Suprapubic skin (tissue), 4 donors: ENCODE data around the gene KRTAP29-1. TPM values are rescaled to one million over a fixed set of nuclear protein-coding genes. Genes with fewer than 3 reads are reported as not detected.

ENCODE experiments used
- DNase-seq, 2 donors: peaks; one replicate each; pipeline ENCODE4 v3.0.0-alpha.2; 2019; ENCODE audit warnings: low spot score in 2 of 2
- H3K27ac ChIP-seq: fragments of 200-600 bp; sonication (generic); one replicate; pipeline ENCODE4 v1.5.1; 2019
- H3K27me3 ChIP-seq: fragments of 200-600 bp; sonication (generic); one replicate; pipeline ENCODE4 v1.5.1; 2019
- H3K36me3 ChIP-seq: fragments of 200-600 bp; sonication (generic); one replicate; pipeline ENCODE4 v1.5.1; 2019
- H3K4me1 ChIP-seq: fragments of 200-600 bp; sonication (generic); one replicate; pipeline ENCODE4 v1.5.1; 2019
- H3K4me3 ChIP-seq: fragments of 200-600 bp; sonication (generic); one replicate; pipeline ENCODE4 v1.5.1; 2019; ENCODE audit warnings: mild to moderate bottlenecking
- H3K9me3 ChIP-seq: fragments of 200-600 bp; sonication (generic); one replicate; pipeline ENCODE4 v1.5.1; 2019
- CTCF ChIP-seq, 2 donors: fragments of 200-600 bp in 1 of 2; fragments of 450-650 bp in 1 of 2; sonication (generic) in 1 of 2; IDR thresholded peaks; one replicate each; pipeline ENCODE4 v1.5.1; 2016 to 2019; ENCODE audit warnings: antibody characterized with exemption in 2 of 2, mild to moderate bottlenecking in 1 of 2, moderate library complexity in 1 of 2
- EP300 ChIP-seq: sonication (generic); formaldehyde crosslinking; IDR thresholded peaks from one replicate; pipeline ENCODE4 v1.6.1; 2017; ENCODE audit warnings: antibody characterized with exemption
- POLR2A ChIP-seq, 2 donors: fragments of 450-650 bp; IDR thresholded peaks; one replicate each; pipeline ENCODE4 v1.6.1; 2017; ENCODE audit warnings: antibody characterized with exemption in 2 of 2, mild to moderate bottlenecking in 2 of 2, moderate library complexity in 2 of 2
- POLR2AphosphoS5 ChIP-seq, 3 donors: sonication (generic); formaldehyde crosslinking; IDR thresholded peaks; one replicate each; pipeline ENCODE4 v1.6.1; 2017; ENCODE audit warnings: antibody characterized with exemption in 3 of 3
- WGBS: methylation state at CpG from one replicate; pipeline ENCODE4 v1.1.5; 2018; 5-methylcytosine and 5-hydroxymethylcytosine counted together
- total RNA-seq, 4 donors: library from RNA; depleted of rRNA; stranded (reverse); fragments of >200 nt; gene quantifications; one replicate each; pipeline ENCODE4 v1.1.0, GENCODE V29; 2016

KRTAP29-1 gene
- total RNA-seq, 4 donors from 2014 or later, result 0.85 to 3.4 (median 2.2) TPM; not detected in 1

DNA sequence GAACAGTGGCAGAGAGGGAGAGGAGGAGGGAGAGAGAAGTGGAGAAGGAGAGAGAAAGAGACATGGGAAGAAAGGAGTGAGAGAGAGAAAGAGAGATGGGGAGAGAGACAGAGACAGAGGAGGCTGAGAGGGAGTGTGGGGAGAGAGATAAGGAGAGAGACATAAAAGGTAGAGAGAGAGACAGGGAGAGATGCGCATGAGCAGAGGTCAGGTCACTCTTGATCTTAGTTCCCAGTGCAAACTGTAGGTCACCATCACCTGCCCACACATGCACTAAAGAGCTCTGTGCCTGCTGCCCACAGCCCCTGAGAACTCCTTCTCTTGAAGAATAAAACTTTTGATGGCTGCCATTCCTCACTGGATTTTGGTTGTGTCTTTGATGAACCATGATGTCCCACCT lies 33.1 kb upstream of the KRTAP29-1 start:
- H3K9me3 ChIP-seq, result no peaks in the 10 kb centered on the region
- no peaks in the 10 kb centered on the region for H3K27me3 ChIP-seq
- H3K36me3 ChIP-seq, result no peaks in the 10 kb centered on the region
- H3K27ac ChIP-seq, result no peak overlapping the region
- H3K4me1 ChIP-seq, result peaks cover 27% of the 10 kb centered on the region
- TF ChIP-seq CTCF (IDR thresholded peaks at IDR 0.05), result no peak
- TF ChIP-seq POLR2AphosphoS5 (IDR thresholded peaks at IDR 0.05), result no peak
- TF ChIP-seq EP300, result no peak
- no peak for DNase-seq
- H3K4me3 ChIP-seq, result no peak overlapping the region
- WGBS, result 100% methylated on average over 1 of the region's 1 CpG

GRCh38 chr17:41334385-41335305 lies 32.0 kb upstream of the KRTAP29-1 start:
- Histone ChIP-seq H3K4me3 (no peak overlapping the region), H3K27me3 (no peaks in the 10 kb centered on the region), H3K27ac (no peak overlapping the region), H3K36me3 (no peaks in the 10 kb centered on the region), H3K9me3 (no peaks in the 10 kb centered on the region), H3K4me1 (peaks cover 18% of the 10 kb centered on the region)
- 66% methylated on average over 6 of the region's 6 CpGs for WGBS
- no peak for TF ChIP-seq POLR2AphosphoS5 (IDR thresholded peaks at IDR 0.05)
- no peak for TF ChIP-seq CTCF (IDR thresholded peaks at IDR 0.05)
- no peak for TF ChIP-seq POLR2A (IDR thresholded peaks at IDR 0.05)
- no peak for TF ChIP-seq EP300
- no peak for DNase-seq

DNA sequence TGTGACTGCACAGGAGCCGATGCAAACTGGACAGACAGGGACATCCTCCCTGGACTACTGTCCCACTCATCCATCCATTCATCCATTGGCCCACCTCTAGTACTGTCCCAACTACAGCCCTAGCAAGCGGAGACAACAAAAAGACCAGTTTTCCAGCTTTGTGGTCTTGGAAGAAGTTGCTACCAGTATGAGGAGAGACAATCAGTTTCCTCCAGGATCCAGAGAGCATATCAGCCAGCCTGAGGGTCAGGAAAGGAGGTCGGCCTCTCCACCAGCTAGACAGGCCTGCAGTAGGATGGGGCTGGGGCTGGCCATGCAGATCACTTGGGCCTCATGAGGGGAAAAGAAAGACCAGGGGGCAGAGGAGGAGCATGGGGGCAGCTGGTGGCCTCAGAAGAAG lies 31.2 kb upstream of the KRTAP29-1 start:
- Histone ChIP-seq H3K27ac (no peak overlapping the region), H3K4me1 (peaks cover 10% of the 10 kb centered on the region), H3K36me3 (no peaks in the 10 kb centered on the region), H3K9me3 (no peaks in the 10 kb centered on the region), H3K27me3 (no peaks in the 10 kb centered on the region), H3K4me3 (no peak overlapping the region)
- no peak for DNase-seq
- 97% methylated on average over 3 of the region's 3 CpGs for WGBS
- no peak for TF ChIP-seq EP300
- TF ChIP-seq POLR2A (IDR thresholded peaks at IDR 0.05), result no peak
- no peak for TF ChIP-seq CTCF (IDR thresholded peaks at IDR 0.05)

- no peaks in the 10 kb centered on the region for H3K9me3 ChIP-seq
- H3K36me3 ChIP-seq, result no peaks in the 10 kb centered on the region
- no peak for DNase-seq
- H3K4me1 ChIP-seq, result peaks cover 6% of the 10 kb centered on the region
- no peak overlapping the region for H3K4me3 ChIP-seq
- no peak overlapping the region for H3K27ac ChIP-seq
- WGBS, result 92% methylated on average over 5 of the region's 5 CpGs
- H3K27me3 ChIP-seq, result no peaks in the 10 kb centered on the region
- TF ChIP-seq EP300 (no peak), POLR2AphosphoS5 (IDR thresholded peaks at IDR 0.05) (no peak), POLR2A (IDR thresholded peaks at IDR 0.05) (no peak), CTCF (IDR thresholded peaks at IDR 0.05) (no peak)
Measured at GRCh38 chr17:41333098-41333497, 30.4 kb upstream of the KRTAP29-1 start.

DNA sequence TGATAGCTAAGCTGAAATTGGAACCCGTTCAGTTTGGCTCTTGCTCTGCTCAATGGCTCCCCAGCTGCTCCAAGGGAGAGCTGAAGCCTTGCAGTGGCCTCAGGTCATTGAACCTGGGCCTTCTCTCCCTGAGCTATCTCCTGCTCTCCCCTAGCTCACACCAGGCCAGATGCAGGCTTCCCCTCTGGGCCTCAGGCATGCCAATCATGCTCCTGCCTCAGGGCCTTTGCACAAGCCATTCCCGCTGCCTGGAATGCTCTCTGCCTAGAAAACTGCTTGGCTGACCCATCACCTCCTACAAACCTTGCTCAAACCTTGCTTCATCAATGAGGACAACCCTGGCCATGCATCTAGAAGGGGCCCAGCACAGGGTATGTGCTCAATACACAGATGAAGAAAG lies 29.6 kb upstream of the KRTAP29-1 start:
- Histone ChIP-seq H3K36me3 (no peaks in the 10 kb centered on the region), H3K27me3 (no peaks in the 10 kb centered on the region), H3K4me1 (peaks cover 6% of the 10 kb centered on the region), H3K27ac (no peak overlapping the region), H3K9me3 (no peaks in the 10 kb centered on the region), H3K4me3 (no peak overlapping the region)
- TF ChIP-seq CTCF (IDR thresholded peaks at IDR 0.05) (no peak), POLR2AphosphoS5 (IDR thresholded peaks at IDR 0.05) (no peak), EP300 (no peak), POLR2A (IDR thresholded peaks at IDR 0.05) (no peak)
- WGBS, result 80% methylated on average over 1 of the region's 2 CpGs
- no peak for DNase-seq
